Endothelial cell of umbilical vein (primary cell): ENCODE results near the gene TSR3. TPM values are rescaled to one million over a fixed set of nuclear protein-coding genes. Genes with fewer than 3 reads are reported as not detected.

Experiments used
- BruUV-seq: library from RNA; stranded (reverse); fragments of 400-500 nt; replicated peaks from 2 replicates; lab custom pipeline; 2021; lab: Mats Ljungman, UMichigan
- CTCF ChIA-PET: fragments of 300-600, 350-600 bp; sonication (Branson Sonifier 250); formaldehyde crosslinking; loops from one replicate; lab custom pipeline; 2021; ENCODE audit warnings: antibody characterized with exemption, inconsistent platforms; lab: Charles Lee
- POLR2A ChIA-PET: fragments of 300-600, 350-600 bp; sonication (Branson Sonifier 250); formaldehyde crosslinking; loops from one replicate; lab custom pipeline; 2021; ENCODE audit warnings: antibody characterized with exemption, inconsistent platforms; lab: Charles Lee
- DNase-seq: peaks from one replicate; pipeline ENCODE4 v3.0.0-alpha.2; 2011; ENCODE audit warnings: low read depth, low spot score
- FAIRE-seq: peaks from 2 replicates; lab custom pipeline; 2011; peaks lifted over from hg19 to GRCh38; lab: Jason Lieb, UNC
- H2AFZ ChIP-seq: 2 replicates; pipeline ENCODE4 v1.6.0; 2012; ENCODE audit warnings: low read depth, low read length, control low read depth, inconsistent platforms
- H3K27ac ChIP-seq: 2 replicates; pipeline ENCODE4 v1.5.1; 2011; ENCODE audit warnings: low read depth, mild to moderate bottlenecking, control low read depth, low read length, moderate library complexity; ENCODE audit not compliant: insufficient read depth
- H3K27me3 ChIP-seq, 2 experiments: 2 replicates each; pipeline versions ENCODE4 v1.6.0 to v1.6.1; 2011; ENCODE audit warnings: low read length in 2 of 2, mixed read lengths in 1 of 2; ENCODE audit not compliant: control insufficient read depth in 2 of 2, insufficient read depth in 2 of 2
- H3K36me3 ChIP-seq, 2 experiments: 2 replicates in 1 of 2; 3 replicates in 1 of 2; pipeline ENCODE4 v1.5.1; 2011; ENCODE audit warnings: low read length in 2 of 2, mild to moderate bottlenecking in 1 of 2, moderate library complexity in 1 of 2; ENCODE audit not compliant: control insufficient read depth in 2 of 2, insufficient read depth in 2 of 2; ENCODE audit errors: extremely low read depth in 1 of 2
- H3K4me1 ChIP-seq: 3 replicates; pipeline ENCODE4 v1.5.1; 2011; ENCODE audit warnings: mild to moderate bottlenecking, low read length; ENCODE audit not compliant: control insufficient read depth, insufficient read depth; ENCODE audit errors: extremely low read depth
- H3K4me2 ChIP-seq: 2 replicates; pipeline ENCODE4 v1.6.1; 2011; ENCODE audit warnings: low read length, control low read depth, mixed read lengths; ENCODE audit not compliant: insufficient read depth
- H3K4me3 ChIP-seq, 3 experiments: fragments of 200-600 bp in 1 of 3; sonication (generic), shearing (Covaris generic) in 1 of 3; replicated peaks in 1 of 3; 2 replicates each; pipeline ENCODE4 v1.5.1; 2011 to 2016; ENCODE audit warnings: control low read depth in 3 of 3, low read length in 3 of 3, mild to moderate bottlenecking in 2 of 3, inconsistent platforms in 1 of 3, low read depth in 1 of 3, moderate library complexity in 1 of 3; ENCODE audit not compliant: insufficient read depth in 1 of 3
- H3K79me2 ChIP-seq: 2 replicates; pipeline ENCODE4 v1.6.0; 2012; ENCODE audit warnings: low read length, inconsistent platforms; ENCODE audit not compliant: control insufficient read depth, insufficient read depth
- H3K9ac ChIP-seq: replicated peaks from 2 replicates; pipeline ENCODE3; 2011; ENCODE audit warnings: low read length, control low read depth; ENCODE audit not compliant: insufficient read depth; ENCODE audit errors: extremely low read depth
- H3K9me1 ChIP-seq: replicated peaks from 3 replicates; pipeline ENCODE4 v1.6.0; 2011; ENCODE audit warnings: mild to moderate bottlenecking, low read length; ENCODE audit not compliant: control insufficient read depth, insufficient read depth; ENCODE audit errors: extremely low read depth
- H3K9me3 ChIP-seq: replicated peaks from 2 replicates; pipeline ENCODE4 v1.5.1; 2012; ENCODE audit warnings: low read length, inconsistent platforms; ENCODE audit not compliant: control insufficient read depth, insufficient read depth
- H4K20me1 ChIP-seq: replicated peaks from 2 replicates; pipeline ENCODE3; 2011; ENCODE audit warnings: mild to moderate bottlenecking, low read length; ENCODE audit not compliant: control insufficient read depth, insufficient read depth; ENCODE audit errors: extremely low read depth
- CTCF ChIP-seq, 2 donors: IDR thresholded peaks; 1 replicate in 1 of 2; 2 replicates in 1 of 2; pipeline ENCODE4 v1.5.1; 2011; ENCODE audit warnings: low read length in 2 of 2, mild to moderate bottlenecking in 2 of 2, moderate library complexity in 2 of 2, control low read depth in 1 of 2, inconsistent platforms in 1 of 2, low read depth in 1 of 2; ENCODE audit not compliant: insufficient read depth in 1 of 2; ENCODE audit errors: extremely low read depth in 1 of 2
- FOS ChIP-seq: IDR thresholded peaks from 2 replicates; pipeline ENCODE4 v1.6.1; 2011; ENCODE audit warnings: mild to moderate bottlenecking, low read length, moderate library complexity, borderline replicate concordance; ENCODE audit not compliant: insufficient read depth
- GATA2 ChIP-seq: IDR thresholded peaks from 2 replicates; pipeline ENCODE4 v1.7.0; 2011; ENCODE audit warnings: low read depth, mild to moderate bottlenecking, moderate library complexity, mixed read lengths, low read length; ENCODE audit not compliant: insufficient read length, insufficient read depth
- JUN ChIP-seq: IDR thresholded peaks from 2 replicates; pipeline ENCODE4 v1.6.1; 2011; ENCODE audit warnings: borderline replicate concordance, low read depth; ENCODE audit not compliant: insufficient read length, insufficient read depth
- POLR2A ChIP-seq: IDR thresholded peaks from 2 replicates; pipeline ENCODE4 v1.6.1; 2012; ENCODE audit warnings: low read depth, mild to moderate bottlenecking, control low read depth, low read length
- POLR2AphosphoS5 ChIP-seq: IDR thresholded peaks from 2 replicates; pipeline ENCODE4 v1.6.1; 2012; ENCODE audit warnings: low read depth, mild to moderate bottlenecking, control low read depth, low read length, moderate library complexity; ENCODE audit not compliant: insufficient read depth
- dilution Hi-C: fragments of 300-500 bp; cut with MboI; formaldehyde crosslinking; loops from one replicate; pipeline ENCODE4 v1.15.0; 2019; ENCODE audit warnings: low sequenced_read_pairs; ENCODE audit not compliant: extremely low pct_ligation_motif_present
- intact Hi-C: fragments of 100-400 bp; cut with micrococcal nuclease; formaldehyde crosslinking; loops from one replicate; pipeline ENCODE4 v1.10.0; 2022
- polyA plus RNA-seq, 4 experiments: library from polyadenylated mRNA; depleted of rRNA in 3 of 4; stranded (reverse) in 3 of 4; unstranded in 1 of 4; fragments of >200 nt; gene quantifications; 2 replicates each; pipeline versions ENCODE4 v1.2.1 to v1.2.3, GENCODE V29; 2011 to 2012; ENCODE audit warnings: missing spikeins in 1 of 4
- total RNA-seq: library from RNA; stranded (reverse); gene quantifications from 2 replicates; pipeline ENCODE4 v1.2.3, GENCODE V29; 2021
- TF ChIP-seq, protein P1 (sequence below): IDR thresholded peaks from 2 replicates; pipeline ENCODE4 v1.6.1; 2011; ENCODE audit not compliant: insufficient read depth, insufficient read length

The TSR3 gene
- total and polyA plus RNA-seq, 2 donors (not counting 3 experiments of a cell fraction or from before 2014, with no cell fraction given), result 65.4 to 82.7 TPM

DNA sequence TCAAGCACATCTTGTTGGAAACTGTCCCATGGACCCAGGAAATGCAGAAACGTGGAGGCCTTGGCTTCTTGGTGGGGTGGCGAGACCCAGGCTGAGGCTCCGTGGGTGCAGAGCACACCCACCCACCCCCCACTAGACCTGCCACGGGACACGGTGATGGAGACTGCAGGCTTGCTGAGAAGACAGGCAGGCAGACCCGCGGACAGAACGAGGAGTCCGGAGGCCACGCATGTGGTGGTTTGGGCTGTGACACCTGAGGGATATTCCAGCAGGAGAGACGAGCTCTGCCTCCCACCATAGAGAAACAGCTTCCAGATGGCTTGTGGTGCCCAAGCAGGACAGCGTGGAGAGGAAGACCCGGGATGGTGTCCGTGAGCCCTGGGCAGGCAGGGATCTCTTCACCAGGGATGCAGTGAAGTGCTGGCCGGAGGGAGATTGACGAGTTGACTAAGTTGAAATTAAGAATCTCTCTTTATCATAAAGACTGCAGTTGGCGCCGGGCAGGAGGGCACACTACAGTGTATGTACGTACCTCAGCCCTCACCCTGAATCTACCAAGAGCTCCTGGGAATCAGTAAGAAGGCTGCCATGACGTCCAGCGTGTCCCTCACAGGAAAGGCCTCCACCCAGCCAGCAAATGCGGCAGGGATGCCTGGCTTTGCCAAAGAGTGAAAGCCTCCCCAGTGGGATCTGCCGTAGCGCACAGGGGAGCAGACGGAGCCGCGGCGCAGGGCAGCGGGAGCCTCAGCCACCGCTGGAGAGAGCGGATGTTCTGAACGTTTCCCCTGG is 34.0 kb downstream of the TSR3 start:
- CTCF ChIA-PET, result interaction anchor here (1.3 to 1.9 kb wide), 2 partner anchors 8 to 12 kb away, joined by 3 to 5 read pairs; no protein-coding TSS in a partner anchor
- no peak for FAIRE-seq

More for the DNA sequence above, 34.0 kb downstream of the TSR3 start:
- no peak overlapping the region for H3K4me2 ChIP-seq
- no peaks in the 10 kb centered on the region for H3K4me1 ChIP-seq
- no peak overlapping the region for H2AFZ ChIP-seq
- H3K9ac ChIP-seq, result no peak overlapping the region
- no peaks in the 10 kb centered on the region for H3K27me3 ChIP-seq
- no peaks in the 10 kb centered on the region for H3K9me3 ChIP-seq
- H3K4me3 ChIP-seq, result no peak overlapping the region
- H3K79me2 ChIP-seq, result peaks cover 51% of the 10 kb centered on the region
- dilution Hi-C loops, result no loop called here
- DNase-seq, result no peak
- POLR2A ChIA-PET, result no interaction called here
- no peak overlapping the region for H3K27ac ChIP-seq
- intact Hi-C loops, result no loop called here
- BruUV-seq, result no TSS peak
- H3K36me3 ChIP-seq, result peaks cover 20 to 70% of the 10 kb centered on the region in 2 experiments
- no peaks in the 10 kb centered on the region for H3K9me1 ChIP-seq
- TF ChIP-seq POLR2AphosphoS5 (no peak), FOS (no peak), GATA2 (no peak), JUN (no peak), POLR2A (no peak), CTCF (IDR thresholded peaks at IDR 0.05; ENCODE audit: extremely low read depth in 1 of 2, insufficient read depth in 1 of 2, low read depth in 1 of 2, low read length in 2 of 2) (no peak)
- TF ChIP-seq, protein P1, sequence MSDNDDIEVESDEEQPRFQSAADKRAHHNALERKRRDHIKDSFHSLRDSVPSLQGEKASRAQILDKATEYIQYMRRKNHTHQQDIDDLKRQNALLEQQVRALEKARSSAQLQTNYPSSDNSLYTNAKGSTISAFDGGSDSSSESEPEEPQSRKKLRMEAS, result no peak
- no peaks in the 10 kb centered on the region for H4K20me1 ChIP-seq
